Measurements from ENCODE around the gene PDGFB.

Gene PDGFB

GRCh38 chr22:39279170-39279850 is 34.5 kb upstream of the PDGFB start:
- Histone ChIP-seq H3K27me3 (ENCODE audit: insufficient read depth, low read length) (no peaks in the 10 kb centered on the region), H3K27ac (ENCODE audit: low read depth, low read length) (no peak overlapping the region), H2AK5ac (ENCODE audit: low read length) (no peak overlapping the region), H3K4me2 (ENCODE audit: low read length) (no peak overlapping the region), H2AFZ (ENCODE audit: insufficient read depth, low read length, poor library complexity) (no peak overlapping the region), H3K79me2 (ENCODE audit: control insufficient read depth, insufficient read depth, low read length, poor library complexity) (no peaks in the 10 kb centered on the region), H3K36me3 (ENCODE audit: control insufficient read depth in 1 of 2, insufficient read depth in 2 of 2, low read length in 2 of 2) (no peaks in the 10 kb centered on the region), H3K9me3 (ENCODE audit: insufficient read depth, low read depth, low read length) (peaks cover 2% of the 10 kb centered on the region), H2BK12ac (ENCODE audit: low read length) (no peak overlapping the region), H3K23ac (ENCODE audit: low read length) (no peak overlapping the region), H3K14ac (ENCODE audit: low read length) (no peak overlapping the region), H2BK5ac (ENCODE audit: low read depth, low read length, poor library complexity) (no peak overlapping the region), H3K18ac (ENCODE audit: low read length) (no peak overlapping the region), H3K9ac (ENCODE audit: low read length) (no peak overlapping the region), H3K4me3 (ENCODE audit: low read depth, low read length) (no peak overlapping the region), H3K4ac (ENCODE audit: low read depth, low read length) (no peak overlapping the region), H2BK120ac (ENCODE audit: insufficient read depth, low read length, poor library complexity) (no peak overlapping the region), H4K12ac (ENCODE audit: low read depth, low read length) (no peak overlapping the region), H3K4me1 (ENCODE audit: control insufficient read depth in 1 of 2, insufficient read depth in 2 of 2, low read length in 2 of 2) (peaks cover 11 to 16% of the 10 kb centered on the region in 2 experiments), H3K79me1 (ENCODE audit: low read length) (peaks cover 7% of the 10 kb centered on the region), H4K8ac (ENCODE audit: low read depth, low read length) (no peak overlapping the region), H4K91ac (ENCODE audit: low read depth, low read length) (no peak overlapping the region)
- WGBS (ENCODE audit: extremely low coverage, insufficient coverage, insufficient read length): no CpG with 5 or more reads among the region's 23 CpGs
- no peak for DNase-seq

GRCh38 chr22:39278040-39278439 is 33.3 kb upstream of the PDGFB start:
- Histone ChIP-seq H3K9me3 (ENCODE audit: insufficient read depth, low read depth, low read length) (peaks cover 2% of the 10 kb centered on the region), H2BK120ac (ENCODE audit: insufficient read depth, low read length, poor library complexity) (no peak overlapping the region), H2AK5ac (ENCODE audit: low read length) (no peak overlapping the region), H3K36me3 (ENCODE audit: control insufficient read depth in 1 of 2, insufficient read depth in 2 of 2, low read length in 2 of 2) (no peaks in the 10 kb centered on the region), H3K27ac (ENCODE audit: low read depth, low read length) (no peak overlapping the region), H2BK5ac (ENCODE audit: low read depth, low read length, poor library complexity) (no peak overlapping the region), H3K9ac (ENCODE audit: low read length) (no peak overlapping the region), H3K79me2 (ENCODE audit: control insufficient read depth, insufficient read depth, low read length, poor library complexity) (no peaks in the 10 kb centered on the region), H3K18ac (ENCODE audit: low read length) (no peak overlapping the region), H4K91ac (ENCODE audit: low read depth, low read length) (no peak overlapping the region), H4K8ac (ENCODE audit: low read depth, low read length) (no peak overlapping the region), H3K4me2 (ENCODE audit: low read length) (no peak overlapping the region), H3K4me1 (ENCODE audit: control insufficient read depth in 1 of 2, insufficient read depth in 2 of 2, low read length in 2 of 2) (peaks cover under 1 to 4% of the 10 kb centered on the region in 2 experiments), H2BK12ac (ENCODE audit: low read length) (no peak overlapping the region), H4K12ac (ENCODE audit: low read depth, low read length) (no peak overlapping the region), H3K27me3 (ENCODE audit: insufficient read depth, low read length) (no peaks in the 10 kb centered on the region), H3K23ac (ENCODE audit: low read length) (no peak overlapping the region), H3K79me1 (ENCODE audit: low read length) (peaks cover 4% of the 10 kb centered on the region), H3K4ac (ENCODE audit: low read depth, low read length) (no peak overlapping the region), H3K4me3 (ENCODE audit: low read depth, low read length) (no peak overlapping the region), H3K14ac (ENCODE audit: low read length) (no peak overlapping the region), H2AFZ (ENCODE audit: insufficient read depth, low read length, poor library complexity) (no peak overlapping the region)
- WGBS (ENCODE audit: extremely low coverage, insufficient coverage, insufficient read length): no CpG with 5 or more reads among the region's 13 CpGs
- DNase-seq: no peak

GRCh38 chr22:39277142-39277607 is 32.4 kb upstream of the PDGFB start:
- Histone ChIP-seq H3K4ac (ENCODE audit: low read depth, low read length) (no peak overlapping the region), H2AFZ (ENCODE audit: insufficient read depth, low read length, poor library complexity) (no peak overlapping the region), H3K4me1 (ENCODE audit: control insufficient read depth in 1 of 2, insufficient read depth in 2 of 2, low read length in 2 of 2) (no peaks in the 10 kb centered on the region), H3K27ac (ENCODE audit: low read depth, low read length) (no peak overlapping the region), H4K91ac (ENCODE audit: low read depth, low read length) (no peak overlapping the region), H3K27me3 (ENCODE audit: insufficient read depth, low read length) (no peaks in the 10 kb centered on the region), H2BK5ac (ENCODE audit: low read depth, low read length, poor library complexity) (no peak overlapping the region), H2BK120ac (ENCODE audit: insufficient read depth, low read length, poor library complexity) (no peak overlapping the region), H3K23ac (ENCODE audit: low read length) (no peak overlapping the region), H3K9ac (ENCODE audit: low read length) (no peak overlapping the region), H2AK5ac (ENCODE audit: low read length) (no peak overlapping the region), H2BK12ac (ENCODE audit: low read length) (no peak overlapping the region), H3K36me3 (ENCODE audit: control insufficient read depth in 1 of 2, insufficient read depth in 2 of 2, low read length in 2 of 2) (no peaks in the 10 kb centered on the region), H3K9me3 (ENCODE audit: insufficient read depth, low read depth, low read length) (peaks cover 2% of the 10 kb centered on the region), H3K4me2 (ENCODE audit: low read length) (no peak overlapping the region), H3K79me1 (ENCODE audit: low read length) (no peaks in the 10 kb centered on the region), H4K12ac (ENCODE audit: low read depth, low read length) (no peak overlapping the region), H4K8ac (ENCODE audit: low read depth, low read length) (no peak overlapping the region), H3K18ac (ENCODE audit: low read length) (no peak overlapping the region), H3K79me2 (ENCODE audit: control insufficient read depth, insufficient read depth, low read length, poor library complexity) (no peaks in the 10 kb centered on the region), H3K4me3 (ENCODE audit: low read depth, low read length) (no peak overlapping the region), H3K14ac (ENCODE audit: low read length) (no peak overlapping the region)
- no CpG with 5 or more reads among the region's 6 CpGs for WGBS (ENCODE audit: extremely low coverage, insufficient coverage, insufficient read length)
- peak; percentile 83 to 84 for DNase-seq

- Histone ChIP-seq H3K9me3 (ENCODE audit: insufficient read depth, low read depth, low read length) (peaks cover 2% of the 10 kb centered on the region), H3K18ac (ENCODE audit: low read length) (no peak overlapping the region), H3K14ac (ENCODE audit: low read length) (no peak overlapping the region), H4K8ac (ENCODE audit: low read depth, low read length) (no peak overlapping the region), H3K36me3 (ENCODE audit: control insufficient read depth in 1 of 2, insufficient read depth in 2 of 2, low read length in 2 of 2) (no peaks in the 10 kb centered on the region), H3K4me1 (ENCODE audit: control insufficient read depth in 1 of 2, insufficient read depth in 2 of 2, low read length in 2 of 2) (no peaks in the 10 kb centered on the region), H2BK12ac (ENCODE audit: low read length) (no peak overlapping the region), H3K9ac (ENCODE audit: low read length) (no peak overlapping the region), H2AK5ac (ENCODE audit: low read length) (no peak overlapping the region), H3K27ac (ENCODE audit: low read depth, low read length) (no peak overlapping the region), H3K27me3 (ENCODE audit: insufficient read depth, low read length) (no peaks in the 10 kb centered on the region), H3K79me1 (ENCODE audit: low read length) (no peaks in the 10 kb centered on the region), H2BK120ac (ENCODE audit: insufficient read depth, low read length, poor library complexity) (no peak overlapping the region), H2AFZ (ENCODE audit: insufficient read depth, low read length, poor library complexity) (no peak overlapping the region), H3K79me2 (ENCODE audit: control insufficient read depth, insufficient read depth, low read length, poor library complexity) (no peaks in the 10 kb centered on the region), H4K12ac (ENCODE audit: low read depth, low read length) (no peak overlapping the region), H3K4me2 (ENCODE audit: low read length) (no peak overlapping the region), H4K91ac (ENCODE audit: low read depth, low read length) (no peak overlapping the region), H3K4ac (ENCODE audit: low read depth, low read length) (no peak overlapping the region), H3K4me3 (ENCODE audit: low read depth, low read length) (no peak overlapping the region), H3K23ac (ENCODE audit: low read length) (no peak overlapping the region), H2BK5ac (ENCODE audit: low read depth, low read length, poor library complexity) (no peak overlapping the region)
- DNase-seq: peak; percentile 89 to 94
- no CpG with 5 or more reads among the region's 12 CpGs for WGBS (ENCODE audit: extremely low coverage, insufficient coverage, insufficient read length)
These were observed 31.8 kb upstream of the PDGFB start for GRCh38 chr22:39276440-39277141.
